ENCODE data around the gene XNDC1N. TPM values are rescaled to one million over a fixed set of nuclear protein-coding genes. Genes with fewer than 3 reads are reported as not detected.

The XNDC1N gene
- total RNA-seq, 4 donors from 2014 or later: 0.85 to 12.2 (median 4.9) TPM

Other genes with a start within 250 kb of the XNDC1N start
- gene DEFB108B, start 95.4 kb downstream of the XNDC1N start, total RNA-seq: not detected
- not detected for gene DEFB131B, start 50.1 kb downstream of the XNDC1N start, total RNA-seq
- 10 to 100 TPM; 10.9 to 17.6 (median 16.3) TPM for gene RNF121, start 452 bp upstream of the XNDC1N start, total RNA-seq
- 1 to 10 TPM; 1.6 to 6.5 (median 4.8) TPM for gene IL18BP, start 70.3 kb upstream of the XNDC1N start, total RNA-seq
- gene NUMA1, start 151.9 kb upstream of the XNDC1N start, total RNA-seq: 100 to 1,000 TPM; 142 to 237 (median 177) TPM
- 1 to 10 TPM; 2.1 to 4.2 (median 3.2) TPM for gene LRRC51, start 152.3 kb upstream of the XNDC1N start, total RNA-seq
- 10 to 100 TPM; 80.1 to 99.1 (median 97.7) TPM for gene LAMTOR1, start 174.7 kb upstream of the XNDC1N start, total RNA-seq
- not detected for gene TOMT, start 177.3 kb upstream of the XNDC1N start, total RNA-seq
- gene ANAPC15, start 184.1 kb upstream of the XNDC1N start, total RNA-seq: 10 to 100 TPM; 17.7 to 35.3 (median 23.5) TPM
- under 1 TPM in 1 of 4 donors, not detected in 3; 0.35 TPM for gene FOLR3, start 207.1 kb upstream of the XNDC1N start, total RNA-seq

Measured in esophagus squamous epithelium (tissue), 4 donors.